IMR-90 (cell line): ENCODE measurements around the gene CSH2. TPM values are rescaled to one million over a fixed set of nuclear protein-coding genes. Genes with fewer than 3 reads are reported as not detected.
A peak's percentile ranks its signal among the peaks of the same experiment; 100 is the strongest.

ENCODE experiments used
- ATAC-seq: fragments of 200-7000 bp; cut with Tn5 transposase; 2 replicates; pipeline ENCODE4 v1.9.1; 2020; ENCODE audit warnings: low read depth, mild to moderate bottlenecking, moderate library complexity
- BruUV-seq: library from RNA; stranded (reverse); fragments of 400-500 nt; replicated peaks from 2 replicates; lab custom pipeline; 2021; lab: Mats Ljungman, UMichigan
- CTCF ChIA-PET: fragments of 300-600 bp; formaldehyde crosslinking; extraction: SDS; loops from one replicate; lab custom pipeline; 2021; ENCODE audit warnings: antibody characterized with exemption; lab: Yijun Ruan, JAX
- POLR2A ChIA-PET: fragments of 300-600 bp; sonication (Branson Sonifier 250); formaldehyde crosslinking; loops from one replicate; lab custom pipeline; 2022; ENCODE audit warnings: antibody characterized with exemption; ENCODE audit not compliant: unreplicated experiment; lab: Charles Lee
- DNase-seq: peaks from one replicate; pipeline ENCODE4 v3.0.0; 2013
- H2AFZ ChIP-seq: replicated peaks from 2 replicates; pipeline ENCODE3; 2013; ENCODE audit warnings: low read length, mild to moderate bottlenecking; ENCODE audit not compliant: poor library complexity
- H2AK5ac ChIP-seq: 2 replicates; pipeline ENCODE4 v1.6.1; 2013; ENCODE audit warnings: low read depth, low read length, inconsistent platforms
- H2AK9ac ChIP-seq: replicated peaks from 2 replicates; pipeline ENCODE3; 2013; ENCODE audit warnings: mild to moderate bottlenecking, low read depth, low read length, moderate library complexity; ENCODE audit not compliant: poor library complexity
- H2BK120ac ChIP-seq: 2 replicates; pipeline ENCODE4 v1.6.1; 2013; ENCODE audit warnings: low read depth, low read length, inconsistent platforms
- H2BK15ac ChIP-seq: 3 replicates; pipeline ENCODE4 v1.6.1; 2013; ENCODE audit warnings: low read depth, low read length, inconsistent platforms
- H2BK20ac ChIP-seq: 2 replicates; pipeline ENCODE4 v1.6.1; 2013; ENCODE audit warnings: low read depth, mild to moderate bottlenecking, inconsistent platforms, low read length, moderate library complexity
- H2BK5ac ChIP-seq: 2 replicates; pipeline ENCODE4 v1.6.1; 2013; ENCODE audit warnings: mild to moderate bottlenecking, low read depth, low read length, inconsistent platforms; ENCODE audit not compliant: poor library complexity, severe bottlenecking
- H3K14ac ChIP-seq: replicated peaks from 2 replicates; pipeline ENCODE4 v1.6.1; 2013; ENCODE audit warnings: low read depth, low read length, inconsistent platforms
- H3K18ac ChIP-seq: 2 replicates; pipeline ENCODE4 v1.6.1; 2013; ENCODE audit warnings: low read depth, low read length, control low read depth
- H3K23ac ChIP-seq: 2 replicates; pipeline ENCODE4 v1.6.1; 2013; ENCODE audit warnings: low read depth, low read length, inconsistent platforms
- H3K27ac ChIP-seq: 2 replicates; pipeline ENCODE4 v1.5.1; 2013; ENCODE audit warnings: mild to moderate bottlenecking, control low read depth, low read length; ENCODE audit not compliant: insufficient read depth
- H3K27me3 ChIP-seq: 2 replicates; pipeline ENCODE4 v1.6.1; 2013; ENCODE audit warnings: low read length; ENCODE audit not compliant: control insufficient read depth, insufficient read depth
- H3K36me3 ChIP-seq: 2 replicates; pipeline ENCODE4 v1.6.1; 2013; ENCODE audit warnings: low read length, mixed read lengths; ENCODE audit not compliant: control insufficient read depth, insufficient read depth
- H3K4ac ChIP-seq: 2 replicates; pipeline ENCODE4 v1.6.1; 2013; ENCODE audit warnings: low read depth, low read length, inconsistent platforms
- H3K4me1 ChIP-seq: 2 replicates; pipeline ENCODE4 v1.6.1; 2013; ENCODE audit warnings: low read length, mixed read lengths; ENCODE audit not compliant: control insufficient read depth, insufficient read depth
- H3K4me2 ChIP-seq: 2 replicates; pipeline ENCODE4 v1.6.1; 2013; ENCODE audit warnings: low read depth, mild to moderate bottlenecking, control low read depth, low read length, moderate library complexity
- H3K4me3 ChIP-seq: 2 replicates; pipeline ENCODE4 v1.5.1; 2013; ENCODE audit warnings: low read depth, mild to moderate bottlenecking, control low read depth, low read length, moderate library complexity; ENCODE audit not compliant: insufficient read depth
- H3K56ac ChIP-seq: 2 replicates; pipeline ENCODE4 v1.6.1; 2013; ENCODE audit warnings: low read length, inconsistent platforms; ENCODE audit not compliant: insufficient read depth; ENCODE audit errors: extremely low read depth
- H3K79me1 ChIP-seq, 2 experiments: 2 replicates each; pipeline ENCODE4 v1.6.1; 2013; ENCODE audit warnings: low read length in 2 of 2, inconsistent platforms in 1 of 2, low read depth in 1 of 2
- H3K9ac ChIP-seq: 2 replicates; pipeline ENCODE4 v1.6.1; 2013; ENCODE audit warnings: low read depth, low read length, control low read depth
- H3K9me1 ChIP-seq: 2 replicates; pipeline ENCODE4 v1.6.1; 2013; ENCODE audit warnings: low read length, inconsistent platforms; ENCODE audit not compliant: insufficient read depth
- H3K9me3 ChIP-seq: 2 replicates; pipeline ENCODE4 v1.6.1; 2013; ENCODE audit warnings: low read length; ENCODE audit not compliant: control insufficient read depth, insufficient read depth
- H4K20me1 ChIP-seq: 2 replicates; pipeline ENCODE4 v1.6.1; 2013; ENCODE audit warnings: low read length, inconsistent platforms; ENCODE audit not compliant: insufficient read depth
- H4K5ac ChIP-seq: 2 replicates; pipeline ENCODE4 v1.6.1; 2013; ENCODE audit warnings: mild to moderate bottlenecking, low read depth, low read length, control low read depth
- H4K8ac ChIP-seq, 2 experiments: 2 replicates each; pipeline ENCODE4 v1.6.1; 2013; ENCODE audit warnings: low read depth in 2 of 2, low read length in 2 of 2, control low read depth in 1 of 2, inconsistent platforms in 1 of 2
- H4K91ac ChIP-seq: 2 replicates; pipeline ENCODE4 v1.6.1; 2013; ENCODE audit warnings: low read depth, low read length, inconsistent platforms; ENCODE audit not compliant: insufficient read depth
- BHLHE40 ChIP-seq: fragments of 150-350 bp; IDR thresholded peaks from 2 replicates; pipeline ENCODE4 v1.6.1; 2016; ENCODE audit warnings: mild to moderate bottlenecking, low read depth, low read length
- CEBPB ChIP-seq: IDR thresholded peaks from 2 replicates; pipeline ENCODE4 v1.6.1; 2012; ENCODE audit warnings: low read depth, low read length, improper control_type of control experiment
- CHD1 ChIP-seq: IDR thresholded peaks from 2 replicates; pipeline ENCODE4 v1.6.1; 2012; ENCODE audit warnings: low read depth, low read length, improper control_type of control experiment
- CTCF ChIP-seq: conservative IDR thresholded peaks from 2 replicates; pipeline ENCODE4 v1.5.1; 2012; ENCODE audit warnings: mild to moderate bottlenecking, low read depth, low read length, improper control_type of control experiment
- ELK1 ChIP-seq: fragments of 150-350 bp; IDR thresholded peaks from 2 replicates; pipeline ENCODE4 v1.6.1; 2016; ENCODE audit warnings: low read depth, mild to moderate bottlenecking, low read length, moderate library complexity, borderline replicate concordance
- FOS ChIP-seq: fragments of 150-350 bp; IDR thresholded peaks from 2 replicates; pipeline ENCODE4 v1.6.1; 2016; ENCODE audit warnings: low read depth, low read length
- MAFK ChIP-seq: IDR thresholded peaks from 2 replicates; pipeline ENCODE4 v1.6.1; 2012; ENCODE audit warnings: low read depth, low read length, improper control_type of control experiment
- MAZ ChIP-seq: IDR thresholded peaks from 2 replicates; pipeline ENCODE4 v1.6.1; 2012; ENCODE audit warnings: low read depth, mild to moderate bottlenecking, low read length, improper control_type of control experiment, moderate library complexity, borderline replicate concordance
- MXI1 ChIP-seq: IDR thresholded peaks from 2 replicates; pipeline ENCODE4 v1.6.1; 2012; ENCODE audit warnings: low read depth, mild to moderate bottlenecking, low read length, moderate library complexity, borderline replicate concordance
- NFE2L2 ChIP-seq: fragments of 150-350 bp; IDR thresholded peaks from 2 replicates; pipeline ENCODE4 v1.6.1; 2016; ENCODE audit warnings: low read depth, mild to moderate bottlenecking, low read length
- POLR2A ChIP-seq: IDR thresholded peaks from 2 replicates; pipeline ENCODE4 v1.6.1; 2012; ENCODE audit warnings: mild to moderate bottlenecking, low read depth, low read length
- RAD21 ChIP-seq: IDR thresholded peaks from 2 replicates; pipeline ENCODE4 v1.6.1; 2012; ENCODE audit warnings: low read length, improper control_type of control experiment
- RCOR1 ChIP-seq: IDR thresholded peaks from 2 replicates; pipeline ENCODE4 v1.6.1; 2012; ENCODE audit warnings: mild to moderate bottlenecking, low read length, improper control_type of control experiment; ENCODE audit not compliant: insufficient replicate concordance
- RFX5 ChIP-seq: IDR thresholded peaks from 2 replicates; pipeline ENCODE4 v1.8.0; 2012; ENCODE audit warnings: low read depth, mild to moderate bottlenecking, low read length, moderate library complexity
- SMC3 ChIP-seq: fragments of 150-350 bp; IDR thresholded peaks from 2 replicates; pipeline ENCODE4 v1.6.1; 2016; ENCODE audit warnings: low read depth, mild to moderate bottlenecking, antibody characterized with exemption, low read length, moderate library complexity
- USF2 ChIP-seq: fragments of 150-350 bp; IDR thresholded peaks from 2 replicates; pipeline ENCODE4 v1.6.1; 2017; ENCODE audit warnings: mild to moderate bottlenecking, antibody characterized with exemption, low read length, low read depth
- whole genome bisulfite sequencing, 2 experiments: methylation state at CpG; one replicate each; pipeline versions ENCODE4 v1.1.5 to v1.1.7; 2013; ENCODE audit warnings: missing lambda C conversion rate in 2 of 2; ENCODE audit not compliant: insufficient read length in 1 of 2; ENCODE audit errors: extremely low coverage in 2 of 2; 5-methylcytosine and 5-hydroxymethylcytosine counted together
- dilution Hi-C: fragments of 300-500 bp; cut with HindIII; formaldehyde crosslinking; loops from one replicate; pipeline ENCODE4 v1.14.3; 2018; ENCODE audit warnings: low sequenced_read_pairs; ENCODE audit not compliant: unreplicated experiment
- in situ Hi-C: fragments of 300-500 bp; cut with MboI; formaldehyde crosslinking; loops from 3 replicates; pipeline ENCODE4 v1.14.3; 2019; ENCODE audit warnings: low sequenced_read_pairs, inconsistent platforms, mixed read lengths
- intact Hi-C: fragments of 100-400 bp; cut with micrococcal nuclease; formaldehyde crosslinking; loops from 2 replicates; pipeline ENCODE4 v1.10.0; 2022
- polyA plus RNA-seq, 3 experiments: library from polyadenylated mRNA; depleted of rRNA; stranded (reverse); fragments of >200 nt; gene quantifications; 2 replicates each; pipeline ENCODE4 v1.2.3, GENCODE V29; 2012; ENCODE audit warnings: low replicate concordance in 1 of 3
- total RNA-seq: library from RNA; depleted of rRNA; stranded (reverse); fragments of >200 nt; gene quantifications from 2 replicates; pipeline ENCODE4 v1.2.3, GENCODE V29; 2012

CSH2 gene
- total and polyA plus RNA-seq, 2 of the 4 experiments (the other 2 are of a cell fraction), result not detected

- Histone ChIP-seq H3K27ac (no peak overlapping the region), H3K4me3 (no peak overlapping the region), H3K4me2 (no peak overlapping the region), H2BK15ac (no peak overlapping the region), H3K4me1 (no peaks in the 10 kb centered on the region), H4K91ac (no peak overlapping the region), H3K9me1 (no peaks in the 10 kb centered on the region), H3K9ac (no peak overlapping the region), H3K27me3 (peaks cover 45% of the 10 kb centered on the region), H3K4ac (no peak overlapping the region), H3K36me3 (no peaks in the 10 kb centered on the region), H4K5ac (no peak overlapping the region), H2AK5ac (no peak overlapping the region; the same call in 1 of the 2 replicates), H2AK9ac (no peak overlapping the region), H4K20me1 (no peaks in the 10 kb centered on the region), H2AFZ (no peak overlapping the region), H3K9me3 (no peaks in the 10 kb centered on the region), H3K14ac (no peak overlapping the region), H2BK20ac (no peak overlapping the region), H4K8ac (no peak overlapping the region), H2BK120ac (no peak overlapping the region), H3K23ac (no peak overlapping the region), H2BK5ac (no peak overlapping the region), H3K18ac (no peak overlapping the region), H3K79me1 (no peaks in the 10 kb centered on the region), H3K56ac (no peak overlapping the region)
- dilution Hi-C loops, result no loop called here
- no CpG with 5 or more reads among the region's 8 CpGs for WGBS, 2 experiments
- ATAC-seq, result peak; percentile 87
- in situ Hi-C loops, result loop anchor here (10.0 kb wide), 2 partner anchors 113 to 373 kb away; partner anchors contain the start of gene ICAM2
- CTCF ChIA-PET, result interaction anchor here (1.0 to 1.5 kb wide), 2 partner anchors 79 to 235 kb away, joined by 3 read pairs; no protein-coding TSS in a partner anchor
- intact Hi-C loops, result loop anchor here (10.0 kb wide), 1 partner anchor 373 kb away; no protein-coding TSS in a partner anchor
- TF ChIP-seq ELK1 (no peak), POLR2A (no peak), MXI1 (no peak), CHD1 (no peak), RFX5 (no peak), SMC3 (peak; percentile 16; the same call in 1 of the 2 replicates), MAFK (no peak), CEBPB (no peak), USF2 (no peak), RAD21 (peak; percentile 51), FOS (no peak), BHLHE40 (no peak), NFE2L2 (no peak), MAZ (peak; percentile 48; the same call in 1 of the 2 replicates), RCOR1 (no peak), CTCF (peak; percentile 57)
- no TSS peak for BruUV-seq
- DNase-seq, result peak; percentile 8
- POLR2A ChIA-PET, result no interaction called here
Observed at GRCh38 chr17:63911657-63912100, 38.2 kb upstream of the CSH2 start.
